ENCODE data around the gene PSMF1. TPM values are rescaled to one million over a fixed set of nuclear protein-coding genes. Genes with fewer than 3 reads are reported as not detected.

Gene PSMF1
- total RNA-seq, 1 donor from 2014 or later = 161 TPM

DNA sequence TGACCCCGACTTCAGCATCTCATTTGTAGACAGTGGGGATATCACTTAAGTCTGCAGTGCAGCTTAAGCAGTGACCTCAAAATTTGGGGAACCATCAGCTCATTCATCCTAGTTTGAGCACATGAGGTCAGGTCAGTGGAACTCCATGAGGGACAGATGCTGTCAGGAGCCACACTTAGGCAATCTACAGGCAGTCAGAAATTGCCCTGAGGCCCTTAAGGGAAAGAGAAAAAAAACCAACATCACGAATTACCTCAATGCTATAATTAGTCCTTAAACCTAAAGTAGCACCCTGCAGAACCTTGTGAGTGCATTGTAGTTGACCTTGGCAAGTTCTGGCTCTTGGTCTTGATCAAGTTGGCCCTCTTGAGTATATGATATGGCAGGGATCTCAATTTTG lies 45.3 kb downstream of the PSMF1 start:
- intact Hi-C loops (cut with micrococcal nuclease) = no loop called here

DNA sequence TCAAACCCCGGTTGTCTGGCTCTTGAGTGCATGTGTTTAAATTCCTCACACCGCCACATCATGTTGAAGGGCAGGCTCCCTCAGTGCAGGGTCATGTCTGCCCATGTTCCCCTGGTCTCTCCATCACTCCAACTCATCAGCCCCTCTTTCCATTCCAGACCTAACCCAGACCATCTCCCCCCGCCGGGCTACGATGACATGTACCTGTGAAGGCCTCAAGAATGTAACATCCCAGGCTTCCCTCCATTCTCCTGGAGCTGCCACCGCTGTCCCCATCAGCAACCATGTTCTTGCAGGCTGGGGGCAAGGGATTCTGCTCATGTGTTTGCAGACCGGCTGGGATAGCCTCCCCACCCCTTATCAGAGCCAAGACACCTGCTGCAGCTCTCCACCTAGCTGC lies 46.5 kb downstream of the PSMF1 start:
- intact Hi-C loops (cut with micrococcal nuclease) = no loop called here

DNA sequence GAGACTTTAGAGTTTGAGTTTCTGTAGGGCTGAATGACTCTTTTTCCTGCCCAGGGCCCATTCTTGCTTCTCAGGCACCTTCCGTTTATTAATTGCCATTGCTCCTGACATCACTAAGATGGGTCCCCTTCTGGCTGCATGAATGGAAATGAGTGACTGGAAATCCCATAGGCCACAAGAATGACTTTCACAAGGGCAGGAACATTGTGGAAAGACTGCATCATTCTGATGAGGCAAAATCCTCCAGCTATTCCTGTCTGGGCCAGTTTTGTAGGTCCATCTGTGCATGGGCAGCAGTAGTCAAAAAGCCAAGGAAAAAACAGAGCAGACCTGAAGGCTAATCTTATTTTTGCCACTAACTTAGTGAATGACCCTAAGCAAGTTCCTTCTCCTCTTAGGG lies 47.1 kb downstream of the PSMF1 start:
- intact Hi-C loops (cut with micrococcal nuclease) = no loop called here

DNA sequence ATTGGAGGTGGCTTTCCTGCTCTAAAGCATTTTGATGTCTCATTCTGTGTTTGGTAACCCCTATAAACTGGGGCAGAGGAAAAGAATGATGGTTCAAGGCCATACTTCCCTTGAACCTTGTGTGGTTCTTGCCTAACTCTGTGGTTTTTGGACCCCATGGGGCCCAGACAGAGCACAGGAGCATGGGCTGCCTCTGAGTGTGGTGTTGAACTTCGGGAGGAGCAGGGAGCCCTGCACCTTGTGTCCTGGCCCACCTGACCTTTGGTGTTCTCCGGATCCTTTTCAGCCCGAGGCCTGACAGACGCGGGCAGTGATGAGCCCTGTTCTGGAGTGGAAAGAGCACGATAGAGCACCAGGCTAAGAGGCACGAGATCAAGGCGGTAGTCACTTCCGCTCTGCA lies 47.5 kb downstream of the PSMF1 start:
- intact Hi-C loops (cut with micrococcal nuclease) = no loop called here

DNA sequence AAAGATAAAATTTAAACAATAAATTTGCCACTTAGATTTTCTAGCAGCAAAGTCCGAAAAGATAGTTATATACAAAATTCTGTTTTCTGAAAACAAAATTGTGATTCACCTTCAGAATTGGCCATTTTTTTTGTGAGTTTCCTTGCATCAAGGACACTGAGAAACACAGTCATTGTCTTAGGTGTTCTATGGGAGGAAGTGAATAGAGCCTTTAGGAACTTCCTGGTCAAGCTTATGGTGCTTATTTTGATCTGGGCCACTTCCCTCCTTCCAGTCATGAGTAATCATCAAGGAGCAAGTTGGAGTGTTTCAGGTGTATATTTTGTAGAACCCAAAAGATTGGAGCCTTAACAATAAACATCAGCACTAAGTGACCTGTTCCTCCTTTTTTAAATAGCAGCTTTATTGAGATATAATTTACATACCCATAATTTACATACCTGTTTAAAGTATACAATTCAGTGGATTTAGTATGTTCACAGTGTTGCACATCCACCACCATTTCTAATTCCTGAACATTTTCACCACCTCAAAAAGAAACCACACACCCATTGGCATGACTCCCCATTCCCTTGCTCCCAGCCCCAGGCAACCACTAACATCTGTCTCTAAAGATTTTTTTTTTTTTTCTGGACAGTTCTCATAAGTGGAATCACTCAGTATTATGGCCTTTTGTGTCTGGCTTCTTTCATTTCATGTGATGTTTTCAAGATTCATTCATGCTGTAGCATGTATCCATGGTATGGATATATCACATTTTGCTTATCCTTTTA lies 48.7 kb downstream of the PSMF1 start:
- intact Hi-C loops (cut with micrococcal nuclease) = no loop called here

DNA sequence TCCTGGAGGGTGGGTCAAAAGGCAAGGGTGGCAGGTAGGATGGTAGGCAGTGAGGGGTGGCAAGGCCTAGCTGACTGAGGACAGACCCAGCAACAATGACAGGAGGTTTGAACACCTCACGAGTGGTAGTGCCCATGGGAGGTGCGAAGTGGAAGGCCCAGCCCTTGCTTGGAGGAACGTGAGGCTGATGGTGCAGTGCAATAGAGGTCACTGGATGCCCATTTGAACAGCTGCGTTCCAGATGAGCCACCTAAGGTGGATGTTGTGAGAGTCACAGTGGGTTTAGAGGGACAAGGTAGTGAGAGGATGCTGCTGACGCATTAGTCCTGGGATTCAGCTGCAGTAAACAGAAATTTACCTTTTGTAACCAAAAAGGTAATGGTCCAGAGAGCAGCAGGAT lies 50.8 kb downstream of the PSMF1 start:
- intact Hi-C loops (cut with micrococcal nuclease) = no loop called here

DNA sequence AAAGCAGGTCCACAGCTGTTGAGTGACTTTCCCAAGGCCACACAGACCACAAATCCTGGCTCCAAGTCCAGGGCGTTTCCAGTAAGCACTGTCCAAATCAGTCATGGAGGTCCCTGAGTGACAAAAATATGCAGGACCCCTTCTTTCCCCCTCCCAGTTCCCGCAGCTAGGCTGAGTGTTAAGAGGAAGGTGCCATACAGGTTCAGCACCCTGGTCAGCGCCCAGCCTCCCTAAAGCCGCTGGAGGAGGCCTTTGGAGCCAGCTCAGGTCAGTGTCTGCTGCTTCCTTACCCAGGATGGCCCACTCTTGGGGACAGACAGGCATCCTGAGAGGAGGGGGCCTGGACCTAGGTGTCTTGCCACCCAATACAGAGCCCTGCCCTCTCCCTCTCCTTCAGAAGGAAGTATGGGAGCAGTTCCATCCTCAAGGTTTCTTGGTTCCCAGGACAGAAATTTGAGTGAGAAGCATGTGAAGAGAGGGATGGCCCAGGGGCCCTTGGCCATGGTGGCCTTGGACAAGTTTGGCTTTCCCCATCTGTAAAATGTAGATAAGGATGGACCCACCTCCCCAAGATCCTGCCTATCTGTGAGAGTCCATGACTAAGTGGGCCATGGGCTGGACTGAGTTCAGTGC lies 53.2 kb downstream of the PSMF1 start:
- intact Hi-C loops (cut with micrococcal nuclease) = no loop called here

DNA sequence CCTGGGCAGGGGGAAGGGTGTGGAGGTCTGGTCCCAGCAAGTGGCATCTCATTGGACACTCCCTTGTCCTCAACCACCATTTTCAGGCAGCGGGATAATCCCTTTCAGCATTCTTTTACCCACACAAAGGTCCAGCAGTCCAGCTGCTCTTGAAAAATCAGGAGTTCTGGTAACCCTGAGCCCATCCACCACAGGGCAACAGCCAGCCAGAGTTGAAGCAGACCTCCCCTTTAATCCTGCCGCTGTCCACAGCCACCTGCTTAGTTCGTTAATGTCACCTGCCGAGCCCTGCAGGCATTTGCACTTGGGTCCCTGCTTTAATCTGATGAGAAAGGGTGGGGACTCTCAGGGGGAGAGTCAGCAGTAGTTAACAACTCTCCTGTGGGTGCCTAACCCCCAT lies 55.3 kb downstream of the PSMF1 start:
- intact Hi-C loops (cut with micrococcal nuclease) = no loop called here

DNA sequence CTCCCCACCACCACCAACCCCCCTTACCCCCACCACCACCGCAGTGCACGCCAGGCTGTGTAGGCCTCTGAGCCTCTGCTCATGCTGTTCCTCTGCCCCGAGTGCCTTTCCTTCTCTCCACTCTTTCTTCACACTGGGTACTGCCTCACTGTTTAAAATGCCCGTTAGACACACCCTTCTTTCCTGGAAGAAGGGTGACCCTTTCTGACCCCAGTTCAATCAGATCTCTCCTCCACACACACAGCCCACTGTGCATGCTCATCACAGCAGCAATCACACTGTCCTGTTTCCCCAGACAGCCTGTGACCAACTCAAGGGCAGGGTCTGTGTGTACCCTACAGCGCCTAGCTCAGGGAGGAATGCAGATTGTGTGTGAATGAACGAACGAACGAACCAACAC lies 56.4 kb downstream of the PSMF1 start:
- intact Hi-C loops (cut with micrococcal nuclease) = no loop called here

DNA sequence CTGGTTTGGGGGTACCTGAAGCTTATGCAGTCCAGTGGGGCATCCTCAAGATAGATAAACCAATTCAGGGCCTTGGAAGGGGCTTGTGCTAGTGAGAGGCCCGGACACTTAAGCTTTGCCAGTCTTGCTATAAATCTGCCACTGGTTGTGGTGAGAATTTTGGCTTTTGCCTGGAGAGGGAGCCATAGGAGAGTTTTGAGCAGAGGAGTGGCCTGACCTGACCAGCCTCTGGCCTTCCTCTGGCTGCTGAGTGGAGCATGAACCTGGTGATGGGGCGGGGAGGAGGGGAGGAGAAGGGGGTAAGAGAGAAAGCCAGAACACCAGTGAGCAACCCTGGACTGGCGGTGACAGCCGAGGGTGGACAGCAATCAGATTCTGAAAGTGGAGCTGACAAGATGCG lies 59.3 kb downstream of the PSMF1 start:
- intact Hi-C loops (cut with micrococcal nuclease) = no loop called here

DNA sequence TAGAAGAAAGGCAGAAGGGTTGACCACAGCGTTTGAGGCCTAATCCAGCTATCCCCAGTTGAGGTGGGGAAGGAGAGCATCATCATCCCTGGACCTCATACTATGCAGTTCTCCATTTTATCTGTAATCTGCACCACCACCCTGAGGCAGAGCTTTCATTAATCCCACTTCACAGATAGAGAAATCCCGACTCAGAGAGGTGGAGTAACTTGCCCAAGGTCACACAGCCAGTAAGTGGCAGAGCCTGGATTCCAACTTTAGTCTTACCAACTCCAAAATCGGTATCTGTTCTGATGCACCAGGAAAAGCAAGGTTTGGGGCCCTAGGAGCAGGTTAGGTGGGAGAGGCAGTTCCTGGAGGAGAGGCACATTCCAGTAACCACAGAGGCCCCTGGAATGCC lies 59.7 kb downstream of the PSMF1 start:
- intact Hi-C loops (cut with micrococcal nuclease) = no loop called here

DNA sequence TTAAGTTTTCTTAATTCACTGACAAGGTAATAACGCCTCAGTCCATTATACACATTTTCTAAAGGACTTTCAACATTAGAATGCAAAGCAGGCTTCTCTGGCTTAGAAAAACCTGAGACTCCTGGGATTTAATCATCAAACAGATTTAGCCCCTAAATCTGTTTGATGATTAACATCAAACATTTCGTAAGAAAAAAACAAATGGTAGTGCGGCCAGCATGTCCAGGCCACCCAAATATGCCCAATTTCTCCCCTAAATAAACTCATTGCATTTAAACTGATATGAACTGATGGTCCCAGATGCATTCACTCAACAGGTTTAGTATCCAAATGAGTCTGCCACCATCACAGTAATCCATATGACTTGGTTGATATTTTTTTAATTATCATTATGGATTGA lies 60.2 kb downstream of the PSMF1 start:
- intact Hi-C loops (cut with micrococcal nuclease) = no loop called here

DNA sequence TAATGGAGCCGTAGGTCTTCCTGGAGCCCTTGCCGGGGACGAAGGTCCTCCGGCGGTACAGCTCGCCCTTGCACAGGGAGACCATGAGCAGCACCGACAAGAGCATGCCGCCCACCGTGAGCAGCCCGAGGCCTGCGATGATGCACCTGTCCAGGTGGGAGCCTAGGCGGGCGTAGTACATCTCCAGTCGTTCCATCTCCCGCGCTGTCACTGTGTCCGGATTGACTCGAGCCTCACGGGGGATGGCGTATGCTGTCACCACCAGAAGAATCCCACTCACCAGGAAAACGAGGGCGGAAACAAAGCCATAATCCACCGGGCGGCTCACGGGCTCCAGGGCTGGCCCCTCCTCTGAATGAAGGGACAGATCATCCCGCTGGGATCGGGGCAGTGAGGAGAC lies 62.5 kb downstream of the PSMF1 start:
- intact Hi-C loops (cut with micrococcal nuclease) = no loop called here

DNA sequence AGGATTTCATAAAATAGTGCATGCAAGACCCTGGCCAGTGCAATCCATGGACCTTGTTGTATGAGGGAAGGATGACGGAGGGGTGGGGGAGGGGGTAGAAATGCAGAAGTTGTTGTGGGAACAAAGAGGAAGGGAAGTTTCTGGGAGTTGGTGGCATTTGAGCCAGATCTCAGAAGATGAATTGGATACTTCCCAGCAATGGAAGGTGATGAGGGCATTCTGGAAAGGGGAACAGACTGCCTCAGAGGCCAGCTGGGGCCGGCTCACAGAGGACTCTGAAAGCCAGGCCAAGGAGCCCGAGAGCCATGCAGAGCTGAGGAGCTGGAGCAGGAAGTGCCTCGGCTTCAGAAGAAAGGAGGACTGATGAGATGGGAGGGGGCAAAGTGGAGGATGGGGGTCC lies 63.7 kb downstream of the PSMF1 start:
- intact Hi-C loops (cut with micrococcal nuclease) = no loop called here

DNA sequence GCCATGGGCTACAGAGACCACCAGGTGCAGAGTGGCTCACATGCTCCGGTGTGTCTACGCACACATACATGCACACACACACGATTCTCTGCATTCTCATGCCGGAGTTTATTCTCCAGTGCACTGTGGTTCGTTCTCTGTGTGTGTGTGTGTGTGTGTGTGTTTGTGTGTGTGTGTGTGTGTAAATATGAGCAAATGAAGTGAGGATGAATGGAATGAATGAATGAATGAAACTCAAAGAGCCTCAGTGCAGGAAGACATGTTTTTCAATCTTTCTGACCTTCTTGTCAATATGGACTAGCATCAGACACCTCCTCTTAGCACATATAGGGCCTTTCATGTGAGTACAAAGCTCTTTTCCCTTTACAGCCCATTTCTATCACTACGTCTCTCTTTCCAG lies 64.8 kb downstream of the PSMF1 start:
- intact Hi-C loops (cut with micrococcal nuclease) = no loop called here

DNA sequence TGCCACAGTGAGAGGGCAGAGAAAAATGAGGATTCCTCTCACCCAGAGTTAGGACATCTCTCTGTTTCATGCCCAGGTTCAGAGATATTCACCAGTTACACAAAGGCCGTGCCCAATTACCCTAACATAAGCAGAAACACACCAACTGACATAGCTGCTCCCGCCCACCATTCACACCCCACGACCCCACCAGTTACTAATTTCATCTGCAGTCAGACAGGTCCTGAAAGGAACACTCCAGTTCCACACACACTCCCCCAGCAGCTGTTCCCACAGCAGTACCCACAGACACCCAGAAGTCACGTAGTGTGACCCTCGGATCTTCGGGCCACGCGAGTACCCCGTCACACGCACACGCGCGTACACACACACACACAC lies 65.8 kb downstream of the PSMF1 start:
- intact Hi-C loops (cut with micrococcal nuclease) = no loop called here

DNA sequence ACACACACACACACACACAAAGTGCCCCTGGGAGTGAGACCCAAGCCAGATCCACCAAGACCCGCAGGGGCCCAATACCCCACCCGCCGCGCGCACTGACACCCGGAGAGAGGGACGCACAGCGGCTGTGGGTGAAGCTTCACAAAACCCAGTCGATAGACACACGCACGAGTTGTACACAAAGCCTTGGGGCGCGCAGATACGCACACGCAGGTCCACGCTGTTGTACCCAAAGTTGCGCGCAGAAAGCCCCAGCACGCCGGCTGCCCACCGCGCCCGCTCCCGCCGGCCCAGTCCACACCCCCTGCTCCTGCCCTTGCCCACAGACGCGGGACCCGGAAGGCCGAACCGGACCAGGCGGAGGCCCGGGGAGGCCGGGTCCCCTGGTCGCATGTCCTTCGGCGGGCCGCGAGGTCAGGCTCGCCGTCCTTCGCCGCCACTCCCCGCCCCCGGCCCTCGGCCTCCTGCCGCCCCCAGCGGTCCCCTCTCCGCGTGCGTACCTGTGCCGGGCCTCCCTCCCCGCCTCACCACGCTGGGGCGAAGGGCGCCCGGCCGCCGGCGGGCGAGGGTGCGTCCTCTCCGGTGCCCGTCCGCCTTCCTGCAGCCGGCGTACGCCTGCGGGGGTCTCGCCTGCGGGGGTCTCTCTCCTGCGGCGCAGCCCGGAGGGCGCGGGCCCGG lies 66.4 kb downstream of the PSMF1 start, which contains the start of gene TMEM74B:
TMEM74B (minus strand) TSS at position 344 of the 678 bp plus-strand sequence. CDS start 1,180 bp downstream, outside the sequence.
- intact Hi-C loops (cut with micrococcal nuclease) = no loop called here

DNA sequence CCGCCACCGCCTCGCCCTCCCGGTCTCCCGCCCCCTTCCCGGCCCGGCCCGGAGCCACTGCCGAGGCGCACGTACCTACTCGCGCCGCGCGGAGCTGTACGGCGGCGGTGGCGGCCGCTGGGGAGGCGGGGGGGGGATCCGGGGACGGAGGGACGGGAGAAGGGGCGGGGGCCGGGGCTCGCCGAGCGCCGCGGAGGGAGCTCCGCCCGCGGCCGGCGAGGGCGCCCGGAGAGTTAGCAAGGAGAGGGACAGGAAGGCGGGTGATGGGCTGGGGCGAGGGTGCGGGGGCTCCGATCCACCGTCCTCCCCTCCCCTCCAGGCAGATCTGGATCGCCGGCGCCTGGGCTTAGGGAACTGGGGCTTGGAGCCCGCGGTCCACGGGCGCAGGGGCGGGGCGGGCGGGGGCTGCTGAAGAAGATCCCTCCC lies 66.9 kb downstream of the PSMF1 start:
- intact Hi-C loops (cut with micrococcal nuclease) = no loop called here

DNA sequence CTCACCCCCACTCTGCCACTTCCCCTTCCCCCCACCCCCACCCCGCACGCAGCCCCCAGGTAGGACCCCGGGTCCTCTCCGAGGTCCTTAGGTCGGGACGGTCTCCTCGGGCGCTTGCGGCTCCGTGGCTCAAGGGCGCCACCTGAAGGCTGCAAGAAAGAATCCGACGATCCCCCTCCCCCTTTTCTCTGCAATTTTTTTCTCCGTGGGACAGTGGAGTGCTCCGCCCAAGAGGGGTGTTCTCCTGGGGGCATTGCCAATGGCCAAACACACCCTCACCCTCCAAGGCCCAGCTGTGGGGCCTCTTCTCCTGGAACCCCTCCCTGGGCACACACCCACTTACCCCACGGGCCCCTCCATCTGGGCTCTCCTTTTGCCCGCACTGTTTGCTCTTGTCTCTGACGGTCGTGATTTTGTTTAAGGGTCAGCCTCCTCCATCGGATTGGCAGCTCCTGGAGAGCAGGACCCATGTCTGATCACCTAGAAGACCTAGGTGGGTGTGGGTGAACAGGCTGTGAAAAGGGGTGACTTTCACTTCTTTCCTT lies 67.5 kb downstream of the PSMF1 start:
- intact Hi-C loops (cut with micrococcal nuclease) = no loop called here

DNA sequence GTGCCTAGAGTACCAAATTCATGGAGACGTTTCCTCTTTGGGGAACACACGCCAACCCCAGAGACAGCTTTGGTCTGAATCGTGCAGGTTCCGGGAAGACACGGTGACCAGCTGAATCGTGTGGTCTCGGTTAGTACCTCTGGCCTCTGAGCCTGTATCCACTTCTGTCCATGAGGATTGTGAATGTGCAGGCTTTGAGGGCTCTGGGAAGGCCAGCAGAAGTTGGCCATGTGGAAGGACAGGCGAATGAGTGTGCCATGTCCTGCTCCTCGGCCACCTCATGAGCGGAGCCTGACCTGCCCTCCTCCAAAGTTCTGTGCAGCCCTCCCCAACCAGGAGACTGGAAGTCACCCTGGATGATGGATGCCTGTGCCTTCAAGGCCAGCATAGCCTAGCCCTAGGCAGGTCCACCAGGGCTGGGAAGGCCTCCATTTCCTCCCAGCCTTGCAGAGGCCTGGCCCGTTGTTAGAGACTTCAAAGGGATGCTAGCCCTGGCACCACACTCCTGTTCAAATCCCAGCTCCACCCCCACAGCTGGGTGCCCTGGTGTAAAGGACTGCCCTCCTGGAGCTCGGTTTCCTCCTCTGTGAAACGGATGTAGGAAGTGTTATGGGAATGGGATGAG lies 68.1 kb downstream of the PSMF1 start:
- intact Hi-C loops (cut with micrococcal nuclease) = no loop called here

DNA sequence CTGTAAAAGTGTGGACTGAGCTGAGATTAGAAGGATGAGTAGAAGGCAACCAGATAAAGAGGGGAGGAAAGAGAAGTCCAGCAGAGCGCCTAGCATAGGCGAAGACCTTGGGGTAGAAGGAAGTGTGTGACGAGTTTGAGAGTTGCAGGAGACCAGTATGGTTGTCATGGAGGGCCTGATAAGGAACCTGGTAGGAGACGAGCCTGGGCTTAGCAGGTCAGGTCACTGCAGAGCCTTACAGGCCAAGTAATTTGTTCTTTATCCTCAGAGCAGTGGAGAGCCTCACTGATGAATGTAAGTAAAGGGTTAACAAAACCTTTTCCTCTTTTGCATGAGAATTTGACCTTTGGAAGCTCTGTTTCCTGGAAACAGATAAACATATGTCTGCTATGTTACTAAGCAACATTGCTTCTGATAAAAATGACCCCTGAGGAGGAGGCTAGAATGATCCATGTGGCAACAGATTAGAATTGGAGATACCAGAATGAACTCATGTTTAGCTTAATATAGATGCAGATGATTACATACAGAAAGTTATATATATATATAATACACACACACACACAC lies 69.3 kb downstream of the PSMF1 start:
- intact Hi-C loops (cut with micrococcal nuclease) = no loop called here
